Loucy (cell line): Measurements from ENCODE around the gene ROBO4.

Experiments used
- CTCF ChIP-seq: fragments of 200-600 bp; sonication (generic); conservative IDR thresholded peaks from 2 replicates; pipeline ENCODE4 v1.5.1; 2014; ENCODE audit warnings: mild to moderate bottlenecking, antibody characterized with exemption, low read length
- EZH2phosphoT487 ChIP-seq: fragments of 200-600 bp; IDR thresholded peaks from 2 replicates; pipeline ENCODE4 v1.6.1; 2018; ENCODE audit warnings: antibody characterized with exemption, mild to moderate bottlenecking, moderate library complexity, borderline replicate concordance

GRCh38 chr11:124880290-124880611, 17.4 kb downstream of the ROBO4 start:
- no peak for TF ChIP-seq CTCF
- no peak for TF ChIP-seq EZH2phosphoT487
